ENCODE results near the gene GRID2.

GRID2 gene

DNA sequence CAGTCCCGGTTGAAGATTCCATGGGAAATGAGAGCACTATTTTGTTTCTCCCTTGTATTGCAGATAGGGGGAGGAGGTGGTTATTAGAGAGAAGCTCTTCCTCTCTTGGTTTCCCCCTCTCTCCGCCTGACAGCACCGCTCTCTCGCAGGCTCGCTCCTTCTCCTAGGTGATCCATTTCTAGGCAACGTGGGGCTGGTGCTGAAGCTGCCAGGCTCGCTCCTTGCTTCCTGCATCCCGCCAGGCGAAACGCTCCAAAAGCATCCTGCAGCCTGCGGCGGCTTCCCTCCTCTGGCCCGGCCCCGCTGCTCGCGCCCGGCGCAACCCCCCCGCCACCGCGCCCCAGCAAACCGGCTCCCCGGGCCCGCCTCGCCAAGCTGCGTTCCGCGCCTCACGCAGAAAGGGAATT, at the start of gene GRID2:
TSS of gene GRID2 (plus strand) at position 346 of the 407 bp plus-strand sequence.
- peak within 1 kb of the TSS; percentile 92 to 97 (median 95) for H3K4me3 Mint-ChIP-seq
- peaks cover 21% of the 10 kb centered on the region for H3K4me1 Mint-ChIP-seq
- no peaks in the 10 kb centered on the region for H3K9me3 Mint-ChIP-seq
- H3K27ac Mint-ChIP-seq = peak within 1 kb of the TSS; percentile 66 to 92 (median 90)
- no peaks in the 10 kb centered on the region for H3K36me3 Mint-ChIP-seq (ENCODE audit: low read depth)
- TF ChIP-seq, protein P1, sequence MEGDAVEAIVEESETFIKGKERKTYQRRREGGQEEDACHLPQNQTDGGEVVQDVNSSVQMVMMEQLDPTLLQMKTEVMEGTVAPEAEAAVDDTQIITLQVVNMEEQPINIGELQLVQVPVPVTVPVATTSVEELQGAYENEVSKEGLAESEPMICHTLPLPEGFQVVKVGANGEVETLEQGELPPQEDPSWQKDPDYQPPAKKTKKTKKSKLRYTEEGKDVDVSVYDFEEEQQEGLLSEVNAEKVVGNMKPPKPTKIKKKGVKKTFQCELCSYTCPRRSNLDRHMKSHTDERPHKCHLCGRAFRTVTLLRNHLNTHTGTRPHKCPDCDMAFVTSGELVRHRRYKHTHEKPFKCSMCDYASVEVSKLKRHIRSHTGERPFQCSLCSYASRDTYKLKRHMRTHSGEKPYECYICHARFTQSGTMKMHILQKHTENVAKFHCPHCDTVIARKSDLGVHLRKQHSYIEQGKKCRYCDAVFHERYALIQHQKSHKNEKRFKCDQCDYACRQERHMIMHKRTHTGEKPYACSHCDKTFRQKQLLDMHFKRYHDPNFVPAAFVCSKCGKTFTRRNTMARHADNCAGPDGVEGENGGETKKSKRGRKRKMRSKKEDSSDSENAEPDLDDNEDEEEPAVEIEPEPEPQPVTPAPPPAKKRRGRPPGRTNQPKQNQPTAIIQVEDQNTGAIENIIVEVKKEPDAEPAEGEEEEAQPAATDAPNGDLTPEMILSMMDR (IDR thresholded peaks at IDR 0.05; ENCODE audit: unreplicated experiment in 3 of 3) = peak in 2 of 3 experiments; percentile 23 to 29
- peaks cover 82% of the 10 kb centered on the region for H3K27me3 Mint-ChIP-seq (ENCODE audit: low read depth)

- no peak overlapping the region for H3K27ac Mint-ChIP-seq
- H3K4me1 Mint-ChIP-seq = no peaks in the 10 kb centered on the region
- TF ChIP-seq, protein P1 (IDR thresholded peaks at IDR 0.05; ENCODE audit: unreplicated experiment in 3 of 3) = no peak
- no peak overlapping the region for H3K4me3 Mint-ChIP-seq
- H3K9me3 Mint-ChIP-seq = peaks cover 26% of the 10 kb centered on the region
- no peaks in the 10 kb centered on the region for H3K36me3 Mint-ChIP-seq (ENCODE audit: low read depth)
- H3K27me3 Mint-ChIP-seq (ENCODE audit: low read depth) = no peaks in the 10 kb centered on the region
These were observed 49.6 kb upstream of the GRID2 start for GRCh38 chr4:92253986-92254671.

DNA sequence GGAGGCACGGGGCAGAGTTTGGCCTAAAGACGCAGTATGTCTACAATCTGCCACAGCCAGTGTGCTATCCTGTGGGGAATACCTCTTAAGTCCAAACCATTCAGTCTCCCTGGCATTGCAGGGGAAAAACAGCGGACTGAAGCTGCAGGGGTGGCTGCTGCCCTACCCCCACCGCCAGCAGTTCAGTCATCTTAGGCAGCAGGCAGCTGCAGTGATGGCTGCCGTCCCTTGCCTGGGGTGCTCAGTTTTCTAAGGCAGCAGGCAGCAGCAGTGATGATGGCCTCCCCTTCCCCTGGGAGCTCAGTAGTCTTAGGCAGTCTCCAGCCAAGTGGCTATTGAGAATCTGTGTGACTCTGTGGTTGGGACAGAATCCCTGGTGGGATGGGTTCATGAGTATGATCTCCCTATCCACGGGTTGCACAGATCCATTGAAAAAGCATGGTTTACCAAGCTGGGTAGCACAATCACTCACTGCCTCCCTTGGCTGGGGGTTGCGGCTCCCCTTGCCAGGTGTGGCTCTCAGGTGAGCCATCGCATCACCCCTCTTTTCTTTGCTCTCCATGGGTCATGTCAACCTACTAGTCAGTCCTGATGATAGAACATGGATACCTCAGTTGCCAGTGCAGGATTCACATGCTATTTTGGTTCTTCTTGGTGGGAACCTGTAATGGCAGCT, 48.9 kb upstream of the GRID2 start:
- Mint-ChIP-seq H3K27ac (no peak overlapping the region), H3K4me3 (no peak overlapping the region), H3K9me3 (peaks cover 26% of the 10 kb centered on the region), H3K27me3 (ENCODE audit: low read depth) (no peaks in the 10 kb centered on the region), H3K36me3 (ENCODE audit: low read depth) (no peaks in the 10 kb centered on the region), H3K4me1 (no peaks in the 10 kb centered on the region)
- TF ChIP-seq, protein P1 (IDR thresholded peaks at IDR 0.05; ENCODE audit: unreplicated experiment in 3 of 3) = no peak

GRCh38 chr4:92255920-92256244, 47.9 kb upstream of the GRID2 start:
- TF ChIP-seq, protein P1 (IDR thresholded peaks at IDR 0.05; ENCODE audit: unreplicated experiment in 3 of 3) = no peak
- Mint-ChIP-seq H3K27ac (no peak overlapping the region), H3K27me3 (ENCODE audit: low read depth) (no peaks in the 10 kb centered on the region), H3K4me3 (no peak overlapping the region), H3K36me3 (ENCODE audit: low read depth) (no peaks in the 10 kb centered on the region), H3K4me1 (no peaks in the 10 kb centered on the region), H3K9me3 (peaks cover 26% of the 10 kb centered on the region)

- H3K9me3 Mint-ChIP-seq = peaks cover 11% of the 10 kb centered on the region
These were observed 45.6 kb upstream of the GRID2 start for GRCh38 chr4:92257931-92258857.

More at GRCh38 chr4:92257931-92258857, 45.6 kb upstream of the GRID2 start:
- Mint-ChIP-seq H3K4me3 (no peak overlapping the region), H3K27me3 (ENCODE audit: low read depth) (no peaks in the 10 kb centered on the region), H3K4me1 (no peaks in the 10 kb centered on the region), H3K27ac (no peak overlapping the region), H3K36me3 (ENCODE audit: low read depth) (no peaks in the 10 kb centered on the region)
- TF ChIP-seq, protein P1 (IDR thresholded peaks at IDR 0.05; ENCODE audit: unreplicated experiment in 3 of 3) = no peak

Measured in nephron (organoid).